ENCODE data around the gene SHISA8.

Gene SHISA8

DNA sequence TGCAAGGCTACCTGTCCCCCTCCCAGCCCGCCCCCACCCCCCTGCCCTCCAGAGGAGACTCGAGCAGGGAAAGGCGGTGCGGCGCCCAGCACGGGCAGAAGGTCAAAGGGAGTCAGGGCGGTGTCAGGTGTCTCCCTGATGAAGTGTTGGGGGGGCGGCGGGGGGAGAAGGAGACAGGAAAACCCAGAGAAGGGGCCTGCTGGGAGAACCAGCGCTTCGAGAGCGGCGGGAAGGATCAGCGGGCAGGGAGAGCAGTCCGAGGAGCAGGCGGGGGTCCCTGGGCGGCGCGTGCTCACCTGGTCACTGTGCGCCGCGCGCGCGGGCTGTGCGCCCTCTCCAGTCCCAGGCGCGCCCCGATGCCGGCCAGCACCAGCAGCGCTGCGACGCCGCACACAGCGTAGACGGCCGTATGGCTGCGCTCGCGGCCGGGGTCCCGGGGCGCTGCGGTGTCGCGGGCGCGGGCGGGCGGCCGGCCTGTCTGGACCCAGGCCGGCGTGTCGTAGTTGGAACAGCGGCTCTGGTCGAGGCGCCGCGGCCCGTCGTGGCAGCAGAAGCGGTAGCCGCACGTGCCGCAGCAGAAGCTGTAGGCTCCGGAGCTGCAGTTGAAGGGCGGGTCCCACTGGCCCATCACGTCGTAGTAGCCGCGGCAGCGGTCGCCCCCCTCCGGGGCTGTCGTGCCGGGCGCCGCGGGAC lies 886 bp downstream of the SHISA8 start:
- peak; percentile 32 to 35 for DNase-seq

DNA sequence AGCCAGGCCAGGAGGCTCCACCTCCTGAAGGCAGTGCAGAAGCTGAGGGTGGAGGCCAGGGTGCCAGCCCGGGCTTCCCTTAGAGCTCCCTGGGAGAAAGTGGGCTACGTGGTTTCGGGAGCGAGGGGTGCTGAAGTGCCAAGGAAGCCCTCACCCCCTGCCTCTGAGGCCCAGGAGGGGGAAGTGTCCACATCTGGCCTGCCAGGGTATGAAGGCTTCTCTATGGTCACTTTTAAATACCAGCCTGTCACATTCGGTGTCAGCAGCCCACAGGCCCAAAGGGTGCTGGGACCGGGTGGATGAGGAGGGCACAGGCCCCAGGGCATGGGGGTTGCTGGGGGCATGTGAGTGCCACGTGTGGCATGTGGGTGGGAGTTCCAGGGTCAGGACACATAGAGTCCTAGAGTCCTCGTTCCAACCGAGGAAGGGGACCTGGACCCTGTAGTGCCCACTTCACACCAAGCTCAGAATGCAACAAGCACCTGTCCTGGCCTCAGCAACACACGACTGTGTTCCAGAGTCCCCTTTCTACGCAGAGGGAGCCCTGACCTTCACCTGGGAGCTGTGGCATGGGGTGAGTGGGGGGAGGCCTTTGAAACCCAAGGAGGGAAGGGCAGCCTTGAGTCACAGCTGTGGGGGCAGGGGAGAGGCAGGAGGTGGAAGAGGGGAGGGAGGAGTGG lies 1.7 kb downstream of the SHISA8 start:
- peak in 1 of 2 experiments; percentile 31 for DNase-seq

DNA sequence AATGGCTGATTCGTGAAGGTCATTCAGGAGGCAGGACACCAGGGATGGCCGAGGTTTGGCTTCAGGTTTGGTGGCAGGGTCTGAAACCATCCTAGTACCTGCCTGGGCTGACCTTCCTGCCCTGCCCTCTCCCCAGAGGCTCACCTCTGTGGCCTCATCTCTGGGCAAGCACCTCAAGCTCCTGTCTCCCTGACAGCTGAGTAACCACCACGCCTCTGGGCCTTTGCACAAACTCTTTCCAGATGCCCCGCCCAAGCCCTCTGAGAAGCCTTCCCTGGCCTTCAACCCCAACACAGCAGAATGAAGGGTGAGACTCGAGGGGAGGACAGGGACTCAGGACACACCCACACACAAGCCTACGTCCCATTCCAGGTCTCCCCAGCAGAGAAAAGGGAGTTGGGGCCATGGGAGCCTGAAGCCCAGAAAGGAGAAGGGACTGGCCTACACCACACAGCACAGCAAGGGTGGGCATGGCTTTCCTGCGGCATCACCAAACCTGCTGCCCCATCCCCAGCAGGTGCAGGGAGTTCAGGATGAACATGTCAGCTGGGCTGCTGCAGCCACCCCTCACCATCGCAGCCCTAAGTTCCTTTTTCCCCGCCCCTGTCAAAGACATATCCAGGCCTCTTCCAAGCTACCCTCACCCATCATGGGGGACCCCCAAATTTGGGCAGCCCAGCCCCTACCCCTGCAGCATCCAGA lies 2.4 kb downstream of the SHISA8 start:
- peak in 1 of 2 experiments; percentile 31 for DNase-seq

DNA sequence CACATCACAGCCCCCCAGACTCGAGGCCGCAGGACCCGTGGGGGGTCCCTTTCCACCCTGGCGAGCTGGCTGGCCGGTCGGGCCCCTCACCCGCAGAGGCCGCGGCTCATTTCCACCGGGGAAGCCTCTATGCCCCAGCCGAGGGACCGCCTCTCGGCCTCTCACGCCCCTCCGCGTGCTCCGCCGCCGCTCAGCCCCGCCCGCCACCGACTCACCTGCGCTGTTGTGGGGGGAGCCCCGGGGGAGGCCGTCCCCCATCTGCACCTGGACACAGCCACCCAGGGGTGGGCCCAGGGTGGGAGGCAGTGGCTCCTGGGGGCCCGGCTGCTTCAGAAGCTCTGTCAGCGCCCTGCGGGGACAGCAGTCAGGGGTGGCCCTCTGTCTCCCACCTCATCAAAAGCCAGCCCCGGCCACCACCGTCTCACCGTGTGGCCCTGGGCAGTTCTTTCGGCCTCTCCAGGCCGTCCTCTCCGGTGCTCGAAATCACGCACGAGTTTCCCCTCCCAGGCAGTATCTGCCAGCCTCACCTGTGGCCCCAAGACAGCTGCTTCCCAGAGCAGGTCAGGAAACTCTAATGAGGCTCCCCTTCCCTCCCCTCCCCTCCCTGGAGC lies 3.8 kb downstream of the SHISA8 start:
- peak in 1 of 2 experiments; percentile 42 for DNase-seq

GRCh38 chr22:41910050-41911000 lies 4.5 kb downstream of the SHISA8 start:
- DNase-seq: peak; percentile 56 to 62

GRCh38 chr22:41909310-41910049 lies 5.4 kb downstream of the SHISA8 start:
- DNase-seq: no peak

GRCh38 chr22:41908411-41909309 lies 6.2 kb downstream of the SHISA8 start:
- no peak for DNase-seq

GRCh38 chr22:41907436-41908401 lies 7.2 kb downstream of the SHISA8 start:
- no peak for DNase-seq

- no peak for DNase-seq
Measured at GRCh38 chr22:41906822-41907221, 8.1 kb downstream of the SHISA8 start.

GRCh38 chr22:41905411-41906202 lies 9.3 kb downstream of the SHISA8 start:
- DNase-seq: no peak

- DNase-seq: no peak
Measured at GRCh38 chr22:41904450-41905410, 10.1 kb downstream of the SHISA8 start.

- DNase-seq: no peak
Measured at GRCh38 chr22:41902932-41903421, 11.9 kb downstream of the SHISA8 start.

GRCh38 chr22:41902016-41902415 lies 12.9 kb downstream of the SHISA8 start:
- no peak for DNase-seq

GRCh38 chr22:41900652-41901312 lies 14.1 kb downstream of the SHISA8 start:
- no peak for DNase-seq

DNA sequence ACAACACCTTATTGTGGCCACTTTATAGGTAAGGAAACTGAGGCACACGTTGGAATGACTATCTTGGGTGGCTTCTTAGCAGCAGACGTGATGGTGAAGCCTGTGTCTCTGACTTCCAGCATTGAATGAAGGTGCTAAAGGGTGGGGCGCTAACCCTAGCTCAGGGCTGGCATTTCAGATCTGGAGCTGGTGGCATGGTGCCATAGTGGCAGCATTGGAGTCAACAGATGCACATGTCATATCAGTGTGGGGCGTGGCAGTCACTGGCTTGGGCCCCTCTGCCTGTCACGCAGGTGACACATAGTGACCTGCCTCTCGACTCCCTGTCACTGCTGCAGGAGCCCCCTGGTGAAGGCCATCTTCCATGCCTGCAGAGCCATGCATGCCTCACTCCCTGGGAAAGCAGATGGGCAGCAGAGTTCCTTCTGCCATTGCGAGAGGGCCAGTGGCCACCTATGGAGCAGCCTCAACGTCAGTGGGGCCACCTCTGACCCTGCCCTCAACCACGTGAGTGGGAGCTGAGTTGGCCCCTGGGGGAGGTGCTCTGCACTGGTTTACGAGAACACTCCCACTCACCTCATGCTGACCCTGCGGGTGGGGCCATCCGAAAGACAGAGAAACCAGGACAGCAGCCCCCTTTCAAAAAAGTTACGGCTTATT lies 14.8 kb downstream of the SHISA8 start:
- no peak for DNase-seq

- DNase-seq: no peak
Measured at GRCh38 chr22:41899110-41899509, 15.8 kb downstream of the SHISA8 start.
